LNCaP clone FGC (cell line): Measurements from ENCODE around the gene SMAP2.

Experiments
- DNase-seq: peaks from one replicate; pipeline ENCODE4 v3.0.0-alpha.2; 2011; ENCODE audit warnings: low read depth
- H3K4me3 ChIP-seq: 2 replicates; pipeline ENCODE4 v1.5.1; 2011; ENCODE audit warnings: mild to moderate bottlenecking, low read depth, low read length, control low read depth
- CTCF ChIP-seq: IDR thresholded peaks from 2 replicates; pipeline ENCODE4 v1.5.1; 2012; ENCODE audit warnings: mild to moderate bottlenecking; ENCODE audit not compliant: control insufficient read depth, insufficient read depth; ENCODE audit errors: extremely low read depth

The SMAP2 gene

GRCh38 chr1:40357625-40358024 is 15.9 kb upstream of the SMAP2 start:
- no peak for TF ChIP-seq CTCF
- DNase-seq, result no peak
- H3K4me3 ChIP-seq, result no peak overlapping the region

GRCh38 chr1:40360631-40361030 is 12.9 kb upstream of the SMAP2 start:
- no peak for TF ChIP-seq CTCF
- no peak for DNase-seq

GRCh38 chr1:40361201-40361600 is 12.3 kb upstream of the SMAP2 start:
- DNase-seq, result no peak
- no peak overlapping the region for H3K4me3 ChIP-seq
- no peak for TF ChIP-seq CTCF

More at GRCh38 chr1:40360631-40361030, 12.9 kb upstream of the SMAP2 start:
- H3K4me3 ChIP-seq, result no peak overlapping the region

- DNase-seq, result no peak
- H3K4me3 ChIP-seq, result no peak overlapping the region
- no peak for TF ChIP-seq CTCF
Measured at GRCh38 chr1:40361637-40362036, 11.9 kb upstream of the SMAP2 start.

- TF ChIP-seq CTCF, result no peak
Measured at GRCh38 chr1:40362199-40362598, 11.3 kb upstream of the SMAP2 start.

GRCh38 chr1:40362699-40363098 is 10.8 kb upstream of the SMAP2 start:
- DNase-seq, result no peak
- H3K4me3 ChIP-seq, result no peak overlapping the region

More at GRCh38 chr1:40362199-40362598, 11.3 kb upstream of the SMAP2 start:
- DNase-seq, result no peak
- no peak overlapping the region for H3K4me3 ChIP-seq

GRCh38 chr1:40363721-40364120 is 9.8 kb upstream of the SMAP2 start:
- no peak for DNase-seq
- no peak overlapping the region for H3K4me3 ChIP-seq
- TF ChIP-seq CTCF, result no peak

More at GRCh38 chr1:40362699-40363098, 10.8 kb upstream of the SMAP2 start:
- TF ChIP-seq CTCF, result no peak
